Activated B cell treated with CpG ODN at 0.5 μM for 24 hours (primary cell): ENCODE data around the gene RWDD4. TPM values are rescaled to one million over a fixed set of nuclear protein-coding genes. Genes with fewer than 3 reads are reported as not detected.

Experiments
- ATAC-seq: fragments of 200-7000 bp; cut with Tn5 transposase; one replicate; pipeline ENCODE4 v1.10.0; 2021; ENCODE audit warnings: low read depth, mild to moderate bottlenecking, moderate library complexity
- CTCF ChIA-PET: fragments of 350-600 bp; sonication (Branson Sonifier 250); formaldehyde crosslinking; loops from one replicate; lab custom pipeline; 2021; ENCODE audit warnings: antibody characterized with exemption; lab: Charles Lee
- POLR2A ChIA-PET: fragments of 350-600 bp; sonication (Branson Sonifier 250); formaldehyde crosslinking; loops from one replicate; lab custom pipeline; 2021; ENCODE audit warnings: antibody characterized with exemption; lab: Charles Lee
- DNase-seq: peaks from one replicate; pipeline ENCODE4 v3.0.0; 2022
- H3K27ac Mint-ChIP-seq: one replicate; pipeline ENCODE4 v1.8.0; 2020; ENCODE audit warnings: mixed read lengths
- H3K27me3 Mint-ChIP-seq: one replicate; pipeline ENCODE4 v1.8.0; 2021; ENCODE audit warnings: mixed read lengths
- H3K36me3 Mint-ChIP-seq: one replicate; pipeline ENCODE4 v1.8.0; 2021; ENCODE audit warnings: low read depth, mixed read lengths
- H3K4me1 Mint-ChIP-seq: one replicate; pipeline ENCODE4 v1.8.0; 2021; ENCODE audit warnings: mixed read lengths
- H3K4me3 Mint-ChIP-seq: one replicate; pipeline ENCODE4 v1.8.0; 2020; ENCODE audit warnings: mild to moderate bottlenecking, mixed read lengths
- H3K9me3 Mint-ChIP-seq: one replicate; pipeline ENCODE4 v1.8.0; 2020; ENCODE audit warnings: mixed read lengths
- CTCF ChIP-seq: fragments of 200-600 bp; IDR thresholded peaks from one replicate; pipeline ENCODE4 v1.8.0; 2022; ENCODE audit warnings: antibody characterized with exemption, mild to moderate bottlenecking
- intact Hi-C: fragments of 100-400 bp; cut with micrococcal nuclease; formaldehyde crosslinking; loops from one replicate; pipeline ENCODE4 v1.15.1; 2024
- total RNA-seq: library from RNA; stranded (reverse); gene quantifications from 2 replicates; pipeline ENCODE4 v1.2.3, GENCODE V29; 2022

RWDD4 gene
- total RNA-seq, 1 donor from 2014 or later = 14.6 TPM

GRCh38 chr4:183626168-183626567, 32.8 kb downstream of the RWDD4 start:
- no peaks in the 10 kb centered on the region for H3K27me3 Mint-ChIP-seq
- no peaks in the 10 kb centered on the region for H3K36me3 Mint-ChIP-seq
- DNase-seq (no peak), ATAC-seq (no peak)
- CTCF ChIA-PET = no interaction called here
- no peak for TF ChIP-seq CTCF
- no peak overlapping the region for H3K27ac Mint-ChIP-seq
- no peak overlapping the region for H3K4me3 Mint-ChIP-seq
- POLR2A ChIA-PET = interaction anchor here (0.6 kb wide), 1 partner anchor 81 kb away, joined by 3 read pairs; no protein-coding TSS in a partner anchor
- H3K4me1 Mint-ChIP-seq = no peaks in the 10 kb centered on the region
- no peaks in the 10 kb centered on the region for H3K9me3 Mint-ChIP-seq
- intact Hi-C loops = no loop called here

GRCh38 chr4:183624548-183624947, 34.4 kb downstream of the RWDD4 start:
- Mint-ChIP-seq H3K36me3 (no peaks in the 10 kb centered on the region), H3K4me1 (no peaks in the 10 kb centered on the region), H3K4me3 (no peak overlapping the region), H3K9me3 (no peaks in the 10 kb centered on the region), H3K27ac (no peak overlapping the region), H3K27me3 (no peaks in the 10 kb centered on the region)
- POLR2A ChIA-PET = no interaction called here
- DNase-seq (no peak), ATAC-seq (no peak)
- intact Hi-C loops = no loop called here
- TF ChIP-seq CTCF = no peak
- CTCF ChIA-PET = no interaction called here

- no peaks in the 10 kb centered on the region for H3K4me1 Mint-ChIP-seq
- TF ChIP-seq CTCF = no peak
- H3K27ac Mint-ChIP-seq = no peak overlapping the region
- no peaks in the 10 kb centered on the region for H3K9me3 Mint-ChIP-seq
- DNase-seq = no peak
- CTCF ChIA-PET = no interaction called here
- intact Hi-C loops = no loop called here
- POLR2A ChIA-PET = no interaction called here
- H3K36me3 Mint-ChIP-seq = no peaks in the 10 kb centered on the region
- ATAC-seq = no peak
- H3K4me3 Mint-ChIP-seq = no peak overlapping the region
- no peaks in the 10 kb centered on the region for H3K27me3 Mint-ChIP-seq
Observed at GRCh38 chr4:183621875-183622274, 37.1 kb downstream of the RWDD4 start.

- Mint-ChIP-seq H3K9me3 (no peaks in the 10 kb centered on the region), H3K4me3 (no peak overlapping the region), H3K4me1 (no peaks in the 10 kb centered on the region), H3K27ac (no peak overlapping the region), H3K36me3 (no peaks in the 10 kb centered on the region), H3K27me3 (no peaks in the 10 kb centered on the region)
- ChIA-PET CTCF (no interaction called here), POLR2A (no interaction called here)
- ATAC-seq (no peak), DNase-seq (no peak)
- intact Hi-C loops = no loop called here
- TF ChIP-seq CTCF = no peak
Observed at GRCh38 chr4:183620421-183620820, 38.6 kb downstream of the RWDD4 start.

GRCh38 chr4:183618681-183619080, 40.3 kb downstream of the RWDD4 start:
- CTCF ChIA-PET = no interaction called here
- H3K4me1 Mint-ChIP-seq = no peaks in the 10 kb centered on the region
- no peaks in the 10 kb centered on the region for H3K9me3 Mint-ChIP-seq
- intact Hi-C loops = no loop called here
- no peak for ATAC-seq
- peaks cover 6% of the 10 kb centered on the region for H3K27me3 Mint-ChIP-seq
- no peak for DNase-seq
- no peak overlapping the region for H3K27ac Mint-ChIP-seq
- POLR2A ChIA-PET = no interaction called here
- H3K36me3 Mint-ChIP-seq = no peaks in the 10 kb centered on the region
- TF ChIP-seq CTCF = no peak
- no peak overlapping the region for H3K4me3 Mint-ChIP-seq
